Measurements from ENCODE around the gene BRD2. TPM values are rescaled to one million over a fixed set of nuclear protein-coding genes. Genes with fewer than 3 reads are reported as not detected.
A peak's percentile ranks its signal among the peaks of the same experiment; 100 is the strongest.

Gene BRD2
- total RNA-seq, 2 donors from 2014 or later = 134 to 169 TPM

GRCh38 chr6:32950449-32950848 lies 17.9 kb upstream of the BRD2 start:
- Histone ChIP-seq H3K36me3 (no peaks in the 10 kb centered on the region), H3K4me1 (ENCODE audit: control insufficient read depth in 1 of 2, low read depth in 2 of 2) (no peaks in the 10 kb centered on the region), H3K27ac (no peak overlapping the region), H3K9me3 (no peaks in the 10 kb centered on the region), H3K27me3 (replicated peaks; ENCODE audit: insufficient read depth) (no peaks in the 10 kb centered on the region), H3K4me3 (no peak overlapping the region)
- DNase-seq (ENCODE audit: low spot score) (no peak), ATAC-seq (ENCODE audit: insufficient number of reproducible peaks, low FRiP score, low read depth) (no peak)
- TF ChIP-seq CTCF (IDR thresholded peaks at IDR 0.05) = no peak

GRCh38 chr6:32952817-32953739 lies 15.3 kb upstream of the BRD2 start, which contains the start of gene HLA-DMA:
Gene HLA-DMA, minus strand, starts transcription at chr6:32953097. Its CDS starts 61 bp downstream, at chr6:32953036.
- peak within 1 kb of the TSS; percentile 48 to 62 for H3K27ac ChIP-seq
- peak; percentile 72 for TF ChIP-seq CTCF (IDR thresholded peaks at IDR 0.05)
- no peaks in the 10 kb centered on the region for H3K36me3 ChIP-seq
- H3K27me3 ChIP-seq (replicated peaks; ENCODE audit: insufficient read depth) = no peaks in the 10 kb centered on the region
- H3K4me1 ChIP-seq (ENCODE audit: control insufficient read depth in 1 of 2, low read depth in 2 of 2) = no peaks in the 10 kb centered on the region
- peak; percentile 100 for ATAC-seq (ENCODE audit: insufficient number of reproducible peaks, low FRiP score, low read depth)
- peak within 1 kb of the TSS; percentile 41 for H3K4me3 ChIP-seq
- H3K9me3 ChIP-seq = no peaks in the 10 kb centered on the region
- DNase-seq (ENCODE audit: low spot score) = peak; percentile 65

GRCh38 chr6:32953775-32954174 lies 14.6 kb upstream of the BRD2 start:
- peak overlapping the region in 1 of 2 donors; percentile 3 for H3K27ac ChIP-seq
- no peak for ATAC-seq (ENCODE audit: insufficient number of reproducible peaks, low FRiP score, low read depth)
- no peak for DNase-seq (ENCODE audit: low spot score)

GRCh38 chr6:32954267-32954666 lies 14.1 kb upstream of the BRD2 start:
- H3K9me3 ChIP-seq = no peaks in the 10 kb centered on the region
- ATAC-seq (ENCODE audit: insufficient number of reproducible peaks, low FRiP score, low read depth) = no peak
- no peaks in the 10 kb centered on the region for H3K4me1 ChIP-seq (ENCODE audit: control insufficient read depth in 1 of 2, low read depth in 2 of 2)
- no peak for DNase-seq (ENCODE audit: low spot score)
- no peaks in the 10 kb centered on the region for H3K27me3 ChIP-seq (replicated peaks; ENCODE audit: insufficient read depth)
- no peak overlapping the region for H3K4me3 ChIP-seq
- no peak for TF ChIP-seq CTCF (IDR thresholded peaks at IDR 0.05)
- no peak overlapping the region for H3K27ac ChIP-seq
- no peaks in the 10 kb centered on the region for H3K36me3 ChIP-seq

More at GRCh38 chr6:32953775-32954174, 14.6 kb upstream of the BRD2 start:
- H3K27me3 ChIP-seq (replicated peaks; ENCODE audit: insufficient read depth) = no peaks in the 10 kb centered on the region
- no peaks in the 10 kb centered on the region for H3K36me3 ChIP-seq
- no peaks in the 10 kb centered on the region for H3K4me1 ChIP-seq (ENCODE audit: control insufficient read depth in 1 of 2, low read depth in 2 of 2)
- TF ChIP-seq CTCF (IDR thresholded peaks at IDR 0.05) = no peak
- H3K4me3 ChIP-seq = no peak overlapping the region
- no peaks in the 10 kb centered on the region for H3K9me3 ChIP-seq

- Histone ChIP-seq H3K9me3 (no peaks in the 10 kb centered on the region), H3K36me3 (no peaks in the 10 kb centered on the region), H3K27me3 (replicated peaks; ENCODE audit: insufficient read depth) (no peaks in the 10 kb centered on the region), H3K4me3 (no peak overlapping the region), H3K4me1 (ENCODE audit: control insufficient read depth in 1 of 2, low read depth in 2 of 2) (no peaks in the 10 kb centered on the region), H3K27ac (no peak overlapping the region)
- ATAC-seq (ENCODE audit: insufficient number of reproducible peaks, low FRiP score, low read depth) (no peak), DNase-seq (ENCODE audit: low spot score) (no peak)
- TF ChIP-seq CTCF (IDR thresholded peaks at IDR 0.05) = no peak
These were observed 13.2 kb upstream of the BRD2 start for GRCh38 chr6:32954986-32955802.
